BLaER1 treated with 17β-estradiol and CSF1 and Interleukin-3, amounts not matched to agents 10 nM and 100 nM (cell line): Measurements from ENCODE around the gene SETD1B.
A peak's percentile ranks its signal among the peaks of the same experiment; 100 is the strongest.

Experiments
- H3K27ac ChIP-seq, 11 experiments: shearing (Covaris generic); formaldehyde crosslinking; 2 replicates each; pipeline ENCODE4 v1.8.1; 2022
- H3K27me3 ChIP-seq, 11 experiments: shearing (Covaris generic); formaldehyde crosslinking; 2 replicates each; pipeline ENCODE4 v1.8.1; 2022
- H3K36me3 ChIP-seq, 11 experiments: shearing (Covaris generic); formaldehyde crosslinking; 2 replicates each; pipeline ENCODE4 v1.8.1; 2022
- H3K4me1 ChIP-seq, 10 experiments: shearing (Covaris generic); formaldehyde crosslinking; 2 replicates each; pipeline ENCODE4 v1.8.1; 2022
- H3K4me2 ChIP-seq, 11 experiments: shearing (Covaris generic); formaldehyde crosslinking; 2 replicates each; pipeline ENCODE4 v1.8.1; 2022
- H3K4me3 ChIP-seq, 10 experiments: shearing (Covaris generic); formaldehyde crosslinking; 2 replicates each; pipeline ENCODE4 v1.8.1; 2022
- H3K9ac ChIP-seq, 11 experiments: shearing (Covaris generic); formaldehyde crosslinking; 2 replicates each; pipeline ENCODE4 v1.8.1; 2022
- H3K9me3 ChIP-seq, 11 experiments: shearing (Covaris generic); formaldehyde crosslinking; replicated peaks in 1 of 11; 2 replicates each; pipeline ENCODE4 v1.8.1; 2022
- H4K20me1 ChIP-seq, 11 experiments: shearing (Covaris generic); formaldehyde crosslinking; 2 replicates each; pipeline ENCODE4 v1.8.1; 2022
- Cebpa-rat ChIP-seq, 11 experiments: shearing (Covaris generic); IDR thresholded peaks; 2 replicates each; pipeline ENCODE4 v1.8.1; 2022

SETD1B gene

DNA sequence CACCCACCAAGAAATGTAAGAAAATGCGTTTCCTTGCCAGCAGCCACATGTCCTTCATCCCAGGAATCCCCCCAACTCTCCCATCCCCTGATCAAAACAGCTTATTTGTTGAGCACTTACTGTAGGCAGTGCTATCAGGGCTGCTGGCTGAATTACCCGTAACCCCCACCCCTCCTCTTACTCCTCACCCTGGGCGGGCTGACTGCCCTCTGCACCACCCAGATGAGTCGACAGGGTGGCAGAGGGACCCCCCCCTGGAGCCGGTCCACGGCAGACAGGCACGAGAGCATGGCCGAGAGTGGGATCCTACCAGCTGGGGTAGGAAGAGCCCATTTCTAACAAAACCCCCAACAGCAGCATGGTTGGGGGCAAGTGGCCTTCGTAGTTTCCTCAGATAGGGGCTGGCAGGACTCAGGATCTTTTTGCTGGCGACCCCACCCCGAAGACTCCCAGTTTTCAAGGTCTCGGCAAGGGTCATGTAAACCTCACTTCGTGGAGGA is 9.2 kb upstream of the SETD1B start:
- TF ChIP-seq Cebpa-rat (IDR thresholded peaks at IDR 0.05) = no peak
- Histone ChIP-seq H3K4me1 (peaks cover 80 to 98% (median 88%) of the 10 kb centered on the region in 10 experiments), H3K9me3 (no peaks in the 10 kb centered on the region), H3K27me3 (no peaks in the 10 kb centered on the region), H3K27ac (peak overlapping the region; percentile 18 to 99 (median 83); a peak in 21 of 22 replicates), H4K20me1 (peaks cover 38 to 64% (median 50%) of the 10 kb centered on the region in 11 experiments), H3K4me2 (peak overlapping the region; percentile 82 to 100 (median 95)), H3K36me3 (peaks cover 12 to 42% (median 35%) of the 10 kb centered on the region in 11 experiments; a peak in 18 of 22 replicates), H3K9ac (peak overlapping the region; percentile 61 to 100 (median 81); a peak in 20 of 22 replicates), H3K4me3 (peak overlapping the region in 8 of 10 experiments; percentile 14 to 93 (median 82); a peak in 10 of 20 replicates)

DNA sequence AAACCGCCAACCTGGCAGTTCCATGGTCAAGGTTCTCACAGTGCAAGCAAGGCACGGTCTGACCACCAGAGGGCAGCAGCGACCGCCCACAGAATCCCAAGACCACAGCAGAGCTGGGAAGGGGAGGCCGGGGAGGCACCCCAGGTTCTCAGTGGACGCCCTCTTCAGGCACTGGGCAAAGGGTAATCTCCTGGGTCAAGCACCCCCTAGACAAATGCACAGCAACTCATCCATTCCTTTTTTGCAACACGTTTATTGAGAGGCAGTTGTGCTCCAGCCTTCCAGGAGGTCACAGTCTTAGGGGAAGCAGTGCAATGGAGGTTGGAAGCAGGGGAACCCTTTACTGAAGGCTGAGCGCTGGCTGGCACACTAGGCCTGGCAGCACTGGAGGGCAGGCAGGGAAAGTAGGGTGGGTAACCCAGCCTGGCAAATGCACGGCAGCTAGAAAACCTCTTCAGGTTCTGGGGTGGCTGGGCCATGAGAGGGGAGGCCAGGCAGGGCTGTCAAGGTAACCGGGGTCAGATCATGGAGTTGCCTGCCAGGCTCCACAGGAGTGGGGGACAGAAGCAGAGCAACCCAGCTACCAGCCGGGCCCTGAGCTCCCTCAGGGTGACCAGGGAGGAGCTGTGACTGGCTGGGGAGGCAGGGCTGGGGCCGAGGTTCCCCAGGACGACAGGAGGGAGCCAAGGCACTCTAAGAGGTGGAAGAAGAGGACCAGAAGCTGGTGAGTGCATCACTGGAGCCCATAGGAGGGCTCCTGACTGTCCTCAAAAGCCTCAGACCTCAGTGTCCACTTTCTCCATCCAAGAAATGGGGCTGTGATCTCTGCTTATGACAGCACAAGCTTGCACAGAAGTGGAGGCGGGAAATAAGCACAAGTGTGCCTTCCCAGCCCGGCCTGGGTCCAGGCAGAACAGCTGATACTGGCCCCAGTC is 8.5 kb upstream of the SETD1B start:
- Histone ChIP-seq H3K4me2 (peak overlapping the region; percentile 82 to 100 (median 95)), H3K27me3 (no peaks in the 10 kb centered on the region), H3K36me3 (peaks cover 12 to 42% (median 35%) of the 10 kb centered on the region in 11 experiments; a peak in 18 of 22 replicates), H3K4me1 (peaks cover 73 to 91% (median 82%) of the 10 kb centered on the region in 10 experiments), H3K4me3 (peak overlapping the region in 5 of 10 experiments; percentile 80 to 93 (median 85); a peak in 8 of 20 replicates), H4K20me1 (peaks cover 38 to 64% (median 50%) of the 10 kb centered on the region in 11 experiments), H3K27ac (peak overlapping the region in 9 of 11 experiments; percentile 69 to 99 (median 93); a peak in 19 of 22 replicates), H3K9me3 (no peaks in the 10 kb centered on the region), H3K9ac (peak overlapping the region; percentile 61 to 100 (median 81); a peak in 19 of 22 replicates)
- no peak for TF ChIP-seq Cebpa-rat (IDR thresholded peaks at IDR 0.05)

DNA sequence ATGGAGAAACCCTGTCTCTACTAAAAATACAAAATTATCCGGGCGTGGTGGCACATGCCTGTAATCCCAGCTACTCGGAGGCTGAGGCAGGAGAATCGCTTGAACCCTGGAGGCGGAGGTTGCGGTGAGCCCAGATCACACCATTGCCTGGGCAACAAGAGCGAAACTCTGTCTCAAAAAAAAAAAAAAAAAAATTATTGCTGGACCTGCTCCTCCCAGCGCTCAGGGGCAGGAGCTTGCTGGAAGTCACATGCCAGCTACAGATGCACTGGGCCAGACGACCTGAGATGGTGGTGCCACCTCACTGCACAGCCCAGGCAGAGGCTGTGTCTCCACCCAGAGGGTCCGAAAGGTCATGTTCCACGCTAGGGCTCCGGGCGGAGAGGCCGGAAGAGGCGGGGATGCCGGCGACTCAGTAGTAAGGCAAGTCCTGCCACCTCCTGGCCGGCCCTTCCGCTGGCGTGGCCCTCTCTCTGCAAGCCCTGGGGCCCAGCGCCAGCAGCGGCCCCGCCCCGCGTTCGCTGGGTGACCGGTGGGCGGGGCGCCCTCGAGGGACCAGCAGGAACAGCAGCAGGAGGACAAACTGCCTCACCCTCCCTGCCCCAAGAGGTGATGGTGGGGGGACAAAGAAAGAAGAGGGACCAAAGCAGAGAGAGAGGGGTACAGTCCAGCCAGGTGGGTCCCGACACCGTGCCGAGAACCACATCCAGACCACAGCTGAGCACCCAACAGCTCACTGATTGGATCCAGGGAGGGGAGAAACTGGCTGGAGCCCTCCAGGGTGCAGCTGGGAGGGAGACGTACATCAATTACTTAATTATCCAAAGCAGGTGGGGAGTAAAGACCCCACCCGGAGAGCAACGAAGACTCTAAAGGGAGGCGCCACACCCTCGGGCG is 6.7 kb upstream of the SETD1B start:
- H3K4me2 ChIP-seq = peak overlapping the region; percentile 97 to 100 (median 99)
- H3K27ac ChIP-seq = peak overlapping the region in 9 of 11 experiments; percentile 99 to 100 (median 100); a peak in 15 of 22 replicates
- H3K36me3 ChIP-seq = peaks cover 12 to 42% (median 35%) of the 10 kb centered on the region in 11 experiments; a peak in 18 of 22 replicates
- H3K4me3 ChIP-seq = peak overlapping the region in 6 of 10 experiments; percentile 84 to 94 (median 86); a peak in 11 of 20 replicates
- no peaks in the 10 kb centered on the region for H3K27me3 ChIP-seq
- H3K9ac ChIP-seq = peak overlapping the region; percentile 72 to 100 (median 100); a peak in 21 of 22 replicates
- H3K4me1 ChIP-seq = peaks cover 55 to 73% (median 64%) of the 10 kb centered on the region in 10 experiments
- H3K9me3 ChIP-seq = no peaks in the 10 kb centered on the region
- H4K20me1 ChIP-seq = peaks cover 38 to 59% (median 50%) of the 10 kb centered on the region in 11 experiments
- no peak for TF ChIP-seq Cebpa-rat (IDR thresholded peaks at IDR 0.05)

DNA sequence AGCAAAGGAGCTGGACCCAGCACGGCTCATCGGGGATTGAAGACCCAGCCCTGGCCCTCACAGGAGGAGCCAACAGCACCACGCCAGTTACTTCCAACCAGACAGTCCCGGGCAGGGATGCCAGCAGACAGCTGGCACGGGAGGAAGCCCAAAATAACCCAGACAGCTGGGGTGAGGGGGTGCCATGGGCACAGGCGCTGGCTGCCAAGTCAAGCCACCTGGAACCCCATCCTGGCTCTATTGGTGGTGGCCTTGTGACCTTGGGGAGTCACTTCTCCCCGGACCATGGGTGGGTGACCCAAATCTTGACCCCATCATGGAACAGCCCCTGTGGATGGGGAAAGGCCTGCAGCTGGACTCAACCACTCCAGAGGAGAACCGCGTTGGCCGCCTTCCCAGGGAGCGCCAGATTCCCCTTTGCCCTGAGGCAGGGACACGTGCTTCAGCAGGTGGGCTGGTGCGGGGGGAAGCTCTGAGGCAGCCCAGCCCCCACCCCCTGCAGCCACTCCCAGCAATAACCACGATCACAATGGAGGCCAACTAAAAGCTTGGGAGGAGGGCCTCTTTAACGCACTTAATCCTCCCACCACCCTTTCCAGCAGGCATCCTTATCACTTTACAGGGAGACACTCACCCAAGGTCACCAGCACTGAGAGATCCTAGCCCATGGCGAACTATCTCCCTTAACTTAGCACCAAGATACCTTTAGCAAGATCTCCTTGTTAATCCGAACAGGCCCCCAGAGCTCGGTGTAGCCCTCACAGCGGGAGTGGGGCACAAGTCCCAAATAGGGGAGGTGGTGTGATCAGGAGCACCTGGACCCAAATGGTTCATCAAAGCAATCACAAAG is 5.6 kb upstream of the SETD1B start:
- Histone ChIP-seq H3K4me1 (peaks cover 47 to 63% (median 53%) of the 10 kb centered on the region in 10 experiments), H3K36me3 (peaks cover 12 to 42% (median 35%) of the 10 kb centered on the region in 11 experiments; a peak in 18 of 22 replicates), H3K27me3 (no peaks in the 10 kb centered on the region), H3K4me3 (peak overlapping the region; percentile 84 to 94 (median 88)), H4K20me1 (peaks cover 38 to 52% (median 50%) of the 10 kb centered on the region in 11 experiments), H3K9ac (peak overlapping the region; percentile 72 to 100 (median 100)), H3K9me3 (no peaks in the 10 kb centered on the region), H3K4me2 (peak overlapping the region; percentile 97 to 100 (median 99)), H3K27ac (peak overlapping the region in 10 of 11 experiments; percentile 99 to 100 (median 100); a peak in 19 of 22 replicates)
- TF ChIP-seq Cebpa-rat (IDR thresholded peaks at IDR 0.05) = no peak

DNA sequence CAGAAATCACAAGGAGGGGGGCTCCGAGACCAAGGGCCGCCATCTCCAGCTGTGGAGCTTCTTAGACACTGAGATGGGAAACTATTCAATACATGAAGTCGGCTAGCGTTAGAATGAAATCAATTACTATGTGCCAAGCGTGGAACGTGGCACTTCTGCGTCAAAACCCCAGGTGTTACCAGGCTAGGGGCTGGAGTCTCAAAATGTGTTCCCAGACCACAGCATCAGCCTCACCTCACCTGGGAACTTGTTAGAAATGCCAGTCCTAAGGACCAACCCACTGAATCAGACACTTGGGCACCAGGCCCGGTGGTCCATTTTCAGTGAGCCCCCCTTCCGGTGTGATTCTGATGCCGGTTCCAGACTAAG is 5.0 kb upstream of the SETD1B start:
- H3K27me3 ChIP-seq = no peaks in the 10 kb centered on the region
- H3K36me3 ChIP-seq = peaks cover 12 to 42% (median 35%) of the 10 kb centered on the region in 11 experiments; a peak in 18 of 22 replicates
- peak overlapping the region; percentile 84 to 94 (median 88) for H3K4me3 ChIP-seq
- no peaks in the 10 kb centered on the region for H3K9me3 ChIP-seq
- TF ChIP-seq Cebpa-rat (IDR thresholded peaks at IDR 0.05) = no peak
- H3K27ac ChIP-seq = peak overlapping the region in 10 of 11 experiments; percentile 99 to 100 (median 100); a peak in 19 of 22 replicates
- H3K4me2 ChIP-seq = peak overlapping the region; percentile 97 to 100 (median 99)
- peaks cover 47 to 57% (median 52%) of the 10 kb centered on the region in 10 experiments for H3K4me1 ChIP-seq
- H4K20me1 ChIP-seq = peaks cover 38 to 52% (median 50%) of the 10 kb centered on the region in 11 experiments
- H3K9ac ChIP-seq = peak overlapping the region; percentile 72 to 100 (median 100)

DNA sequence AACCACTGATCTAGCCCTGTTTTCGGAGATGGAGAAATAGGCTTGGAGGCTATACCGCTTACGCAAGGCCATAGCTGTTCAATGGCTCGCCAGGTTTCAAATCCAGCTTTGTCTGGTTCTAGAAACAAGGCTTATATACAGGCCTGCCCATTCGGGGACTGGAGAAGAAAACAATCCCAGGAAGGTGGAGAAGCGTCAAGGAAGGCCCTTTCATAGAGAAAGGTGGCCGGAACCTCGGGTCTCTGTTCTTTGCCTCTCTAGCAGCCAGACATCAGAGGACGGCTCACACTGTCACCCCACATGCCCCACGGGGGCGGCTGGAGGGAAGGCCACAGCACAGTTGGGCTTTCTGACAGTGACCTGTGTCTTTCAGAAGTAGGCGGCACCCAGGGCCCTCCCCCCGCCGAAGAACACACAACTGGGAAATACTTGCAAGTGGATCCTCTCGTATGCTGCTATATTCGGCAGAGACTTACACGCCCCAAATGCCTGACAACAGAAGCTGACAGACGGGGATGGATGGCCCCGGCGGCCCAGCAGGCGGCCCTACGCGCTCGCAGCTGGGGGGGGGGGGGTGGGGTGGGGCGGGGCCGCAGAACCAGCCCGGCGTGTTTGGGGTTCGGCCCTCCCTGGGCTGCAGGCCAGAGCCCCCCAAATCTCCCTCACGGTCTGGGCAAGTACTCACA is 4.5 kb upstream of the SETD1B start:
- Histone ChIP-seq H4K20me1 (peaks cover 38 to 51% (median 49%) of the 10 kb centered on the region in 11 experiments), H3K27me3 (no peaks in the 10 kb centered on the region), H3K9me3 (no peaks in the 10 kb centered on the region), H3K4me1 (peaks cover 47 to 51% (median 50%) of the 10 kb centered on the region in 10 experiments), H3K36me3 (peaks cover 12 to 42% (median 35%) of the 10 kb centered on the region in 11 experiments; a peak in 18 of 22 replicates), H3K27ac (peak overlapping the region; percentile 99 to 100 (median 100)), H3K9ac (peak overlapping the region; percentile 98 to 100 (median 100)), H3K4me2 (peak overlapping the region; percentile 97 to 100 (median 99)), H3K4me3 (peak overlapping the region; percentile 84 to 94 (median 88))
- 0 out of 22 replicates have a peak, but pooled peaks of 1 of the 11 experiments have one; percentile 30 for TF ChIP-seq Cebpa-rat (IDR thresholded peaks at IDR 0.05)
